AG10803 (cell line): ENCODE results near the gene CGB2.

ENCODE experiments used
- DNase-seq: peaks from one replicate; pipeline ENCODE4 v3.0.0; 2010; ENCODE audit warnings: low read depth
- H3K4me3 ChIP-seq: 2 replicates; pipeline ENCODE4 v1.5.1; 2011; ENCODE audit warnings: mild to moderate bottlenecking, low read length, control low read depth
- CTCF ChIP-seq: conservative IDR thresholded peaks from 2 replicates; pipeline ENCODE4 v1.5.1; 2011; ENCODE audit warnings: mild to moderate bottlenecking, low read length, control low read depth, inconsistent platforms

Gene CGB2

GRCh38 chr19:49064768-49065611, 33.3 kb downstream of the CGB2 start, which contains the start of gene NTF4:
Gene NTF4, minus strand, starts transcription at chr19:49064818. Its CDS starts 2,821 bp downstream, at chr19:49061997.
- peak within 1 kb of the TSS; percentile 29 for H3K4me3 ChIP-seq
- no peak for DNase-seq

GRCh38 chr19:49065905-49066512, 34.3 kb downstream of the CGB2 start:
- no peak for TF ChIP-seq CTCF
- no peak overlapping the region for H3K4me3 ChIP-seq
- no peak for DNase-seq

More at GRCh38 chr19:49064768-49065611, 33.3 kb downstream of the CGB2 start, which contains the start of gene NTF4:
- TF ChIP-seq CTCF = no peak

GRCh38 chr19:49067554-49067953, 35.9 kb downstream of the CGB2 start:
- no peak for TF ChIP-seq CTCF
- no peak for DNase-seq
- no peak overlapping the region for H3K4me3 ChIP-seq

- no peak overlapping the region for H3K4me3 ChIP-seq
- TF ChIP-seq CTCF = no peak
- no peak for DNase-seq
Measured at GRCh38 chr19:49069026-49069425, 37.3 kb downstream of the CGB2 start.

- no peak for DNase-seq
- no peak for TF ChIP-seq CTCF
- no peak overlapping the region for H3K4me3 ChIP-seq
Measured at GRCh38 chr19:49070416-49070815, 38.7 kb downstream of the CGB2 start.

GRCh38 chr19:49071860-49072547, 40.3 kb downstream of the CGB2 start:
- no peak for DNase-seq

More at GRCh38 chr19:49071860-49072547, 40.3 kb downstream of the CGB2 start:
- no peak for TF ChIP-seq CTCF
- H3K4me3 ChIP-seq = no peak overlapping the region
